Measurements from ENCODE around the gene SRR.

- TF ChIP-seq CTCF (IDR thresholded peaks at IDR 0.05) = no peak
- TF ChIP-seq POLR2A (IDR thresholded peaks at IDR 0.05) = no peak
Observed at GRCh38 chr17:2303204-2304188, at the start of gene SRR, which contains the start of gene SMG6.

Data from breast epithelium (tissue), 3 donors.